GM12873 (cell line): ENCODE results near the gene SCFD1.

Experiments
- CTCF ChIP-seq: IDR thresholded peaks from 2 replicates; pipeline ENCODE4 v1.5.1; 2012; ENCODE audit warnings: low read depth, mild to moderate bottlenecking, moderate library complexity, low read length, control low read depth; ENCODE audit not compliant: insufficient read depth; ENCODE audit errors: missing control alignments

The SCFD1 gene

GRCh38 chr14:30691751-30692398, 69.8 kb downstream of the SCFD1 start:
- TF ChIP-seq CTCF, result no peak

GRCh38 chr14:30692669-30693068, 70.5 kb downstream of the SCFD1 start:
- no peak for TF ChIP-seq CTCF

- TF ChIP-seq CTCF, result no peak
These were observed 76.3 kb downstream of the SCFD1 start for GRCh38 chr14:30698463-30698862.

- TF ChIP-seq CTCF, result no peak
These were observed 84.6 kb downstream of the SCFD1 start for GRCh38 chr14:30706704-30707103.

GRCh38 chr14:30708157-30708556, 86.0 kb downstream of the SCFD1 start:
- TF ChIP-seq CTCF, result no peak

GRCh38 chr14:30709201-30709600, 87.1 kb downstream of the SCFD1 start:
- TF ChIP-seq CTCF, result no peak

- TF ChIP-seq CTCF, result no peak
These were observed 88.8 kb downstream of the SCFD1 start for GRCh38 chr14:30710876-30711275.
